ENCODE data around the gene LRRC40. TPM values are rescaled to one million over a fixed set of nuclear protein-coding genes. Genes with fewer than 3 reads are reported as not detected.

The LRRC40 gene
- total RNA-seq, 1 experiment from 2014 or later, result 15.9 TPM

DNA sequence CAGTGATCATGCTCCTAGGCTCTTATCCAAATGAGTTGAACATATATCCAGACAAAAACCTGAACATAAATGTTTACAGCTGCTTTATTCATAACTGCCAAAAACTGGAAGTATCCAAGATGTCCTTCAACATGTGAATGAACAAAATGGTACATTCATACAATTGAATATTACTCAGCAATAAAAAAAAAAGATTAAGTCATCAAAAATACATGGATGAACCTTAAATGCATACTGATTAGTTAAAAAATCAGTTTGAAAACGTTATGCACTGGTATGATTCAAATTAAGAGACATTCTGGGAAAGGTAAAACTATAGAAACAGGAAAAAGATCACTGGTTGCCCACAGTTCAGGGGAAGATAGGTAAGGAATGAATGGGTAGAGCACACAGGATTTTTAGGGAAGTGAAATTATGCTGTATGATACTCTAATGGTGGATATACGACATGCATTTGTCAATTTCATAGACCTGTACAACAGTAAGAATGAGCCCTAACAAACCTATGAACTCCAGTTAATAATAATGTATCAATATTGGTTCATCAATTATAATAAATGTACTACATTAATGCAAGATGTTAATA is 3.1 kb downstream of the LRRC40 start:
- in situ Hi-C loops (cut with HindIII; ENCODE audit: low pct_unique_long_range_greater_than_20kb, low sequenced_read_pairs) (no loop called here), intact Hi-C loops (cut with micrococcal nuclease; ENCODE audit: unreplicated experiment) (no loop called here)
- DNase-seq (ENCODE audit: low read depth, low spot score), result no peak
- TF ChIP-seq SIN3A (IDR thresholded peaks at IDR 0.05; ENCODE audit: borderline replicate concordance, insufficient read depth, low read depth, low read length) (no peak), POLR2AphosphoS5 (IDR thresholded peaks at IDR 0.05; ENCODE audit: low read depth, low read length) (no peak), TCF7L2 (IDR thresholded peaks at IDR 0.05; ENCODE audit: low read depth, low read length) (no peak)
- TF ChIP-seq, protein P1, sequence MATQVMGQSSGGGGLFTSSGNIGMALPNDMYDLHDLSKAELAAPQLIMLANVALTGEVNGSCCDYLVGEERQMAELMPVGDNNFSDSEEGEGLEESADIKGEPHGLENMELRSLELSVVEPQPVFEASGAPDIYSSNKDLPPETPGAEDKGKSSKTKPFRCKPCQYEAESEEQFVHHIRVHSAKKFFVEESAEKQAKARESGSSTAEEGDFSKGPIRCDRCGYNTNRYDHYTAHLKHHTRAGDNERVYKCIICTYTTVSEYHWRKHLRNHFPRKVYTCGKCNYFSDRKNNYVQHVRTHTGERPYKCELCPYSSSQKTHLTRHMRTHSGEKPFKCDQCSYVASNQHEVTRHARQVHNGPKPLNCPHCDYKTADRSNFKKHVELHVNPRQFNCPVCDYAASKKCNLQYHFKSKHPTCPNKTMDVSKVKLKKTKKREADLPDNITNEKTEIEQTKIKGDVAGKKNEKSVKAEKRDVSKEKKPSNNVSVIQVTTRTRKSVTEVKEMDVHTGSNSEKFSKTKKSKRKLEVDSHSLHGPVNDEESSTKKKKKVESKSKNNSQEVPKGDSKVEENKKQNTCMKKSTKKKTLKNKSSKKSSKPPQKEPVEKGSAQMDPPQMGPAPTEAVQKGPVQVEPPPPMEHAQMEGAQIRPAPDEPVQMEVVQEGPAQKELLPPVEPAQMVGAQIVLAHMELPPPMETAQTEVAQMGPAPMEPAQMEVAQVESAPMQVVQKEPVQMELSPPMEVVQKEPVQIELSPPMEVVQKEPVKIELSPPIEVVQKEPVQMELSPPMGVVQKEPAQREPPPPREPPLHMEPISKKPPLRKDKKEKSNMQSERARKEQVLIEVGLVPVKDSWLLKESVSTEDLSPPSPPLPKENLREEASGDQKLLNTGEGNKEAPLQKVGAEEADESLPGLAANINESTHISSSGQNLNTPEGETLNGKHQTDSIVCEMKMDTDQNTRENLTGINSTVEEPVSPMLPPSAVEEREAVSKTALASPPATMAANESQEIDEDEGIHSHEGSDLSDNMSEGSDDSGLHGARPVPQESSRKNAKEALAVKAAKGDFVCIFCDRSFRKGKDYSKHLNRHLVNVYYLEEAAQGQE (IDR thresholded peaks at IDR 0.05; ENCODE audit: insufficient read depth in 1 of 2, low read depth in 2 of 2, low read length in 1 of 2), result no peak
- TF ChIP-seq, protein P2, sequence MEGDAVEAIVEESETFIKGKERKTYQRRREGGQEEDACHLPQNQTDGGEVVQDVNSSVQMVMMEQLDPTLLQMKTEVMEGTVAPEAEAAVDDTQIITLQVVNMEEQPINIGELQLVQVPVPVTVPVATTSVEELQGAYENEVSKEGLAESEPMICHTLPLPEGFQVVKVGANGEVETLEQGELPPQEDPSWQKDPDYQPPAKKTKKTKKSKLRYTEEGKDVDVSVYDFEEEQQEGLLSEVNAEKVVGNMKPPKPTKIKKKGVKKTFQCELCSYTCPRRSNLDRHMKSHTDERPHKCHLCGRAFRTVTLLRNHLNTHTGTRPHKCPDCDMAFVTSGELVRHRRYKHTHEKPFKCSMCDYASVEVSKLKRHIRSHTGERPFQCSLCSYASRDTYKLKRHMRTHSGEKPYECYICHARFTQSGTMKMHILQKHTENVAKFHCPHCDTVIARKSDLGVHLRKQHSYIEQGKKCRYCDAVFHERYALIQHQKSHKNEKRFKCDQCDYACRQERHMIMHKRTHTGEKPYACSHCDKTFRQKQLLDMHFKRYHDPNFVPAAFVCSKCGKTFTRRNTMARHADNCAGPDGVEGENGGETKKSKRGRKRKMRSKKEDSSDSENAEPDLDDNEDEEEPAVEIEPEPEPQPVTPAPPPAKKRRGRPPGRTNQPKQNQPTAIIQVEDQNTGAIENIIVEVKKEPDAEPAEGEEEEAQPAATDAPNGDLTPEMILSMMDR (IDR thresholded peaks at IDR 0.05), result no peak
- Histone ChIP-seq H3K27ac (ENCODE audit: low read length) (no peak overlapping the region), H3K4me1 (ENCODE audit: control insufficient read depth, insufficient read depth, low read length) (peaks cover 7% of the 10 kb centered on the region; the same call in 1 of the 2 replicates), H3K27me3 (ENCODE audit: control insufficient read depth, insufficient read depth, low read length) (no peaks in the 10 kb centered on the region), H3K9me3 (ENCODE audit: control insufficient read depth, insufficient read depth, low read depth, low read length) (no peaks in the 10 kb centered on the region), H3K36me3 (ENCODE audit: control insufficient read depth, insufficient read depth, low read length) (peaks cover 4% of the 10 kb centered on the region; the same call in 1 of the 2 replicates), H3K4me3 (ENCODE audit: low read depth in 2 of 2, low read length in 2 of 2) (no peak overlapping the region)
- BruUV-seq (replicated peaks), result no TSS peak
- CTCF ChIA-PET, result no interaction called here
- POLR2A ChIA-PET, result no interaction called here
- ATAC-seq, result no peak

DNA sequence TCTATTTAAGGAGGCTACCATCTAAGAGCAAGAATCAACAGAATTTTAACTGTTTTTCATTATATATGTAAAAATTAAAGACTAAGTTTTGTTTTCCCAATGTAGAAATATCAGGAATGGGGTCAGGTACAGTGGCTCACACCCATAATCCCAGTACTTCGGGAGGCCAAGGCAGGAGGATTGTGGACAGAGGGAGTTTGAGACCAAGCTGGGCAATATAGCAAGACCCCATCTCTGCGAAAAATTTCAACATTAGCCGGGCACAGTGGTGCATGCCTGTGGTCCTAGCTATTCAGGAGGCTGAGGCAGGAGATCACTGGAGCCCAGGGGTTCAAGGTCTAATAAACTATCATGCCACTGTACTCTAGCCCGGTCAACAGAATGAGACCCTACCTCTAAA is 5.3 kb downstream of the LRRC40 start:
- BruUV-seq (replicated peaks), result no TSS peak
- Histone ChIP-seq H3K36me3 (ENCODE audit: control insufficient read depth, insufficient read depth, low read length) (no peaks in the 10 kb centered on the region), H3K9me3 (ENCODE audit: control insufficient read depth, insufficient read depth, low read depth, low read length) (no peaks in the 10 kb centered on the region), H3K4me3 (ENCODE audit: low read depth in 2 of 2, low read length in 2 of 2) (no peak overlapping the region), H3K27ac (ENCODE audit: low read length) (no peak overlapping the region), H3K4me1 (ENCODE audit: control insufficient read depth, insufficient read depth, low read length) (peaks cover 7% of the 10 kb centered on the region; the same call in 1 of the 2 replicates), H3K27me3 (ENCODE audit: control insufficient read depth, insufficient read depth, low read length) (no peaks in the 10 kb centered on the region)
- TF ChIP-seq TCF7L2 (IDR thresholded peaks at IDR 0.05; ENCODE audit: low read depth, low read length) (no peak), SIN3A (IDR thresholded peaks at IDR 0.05; ENCODE audit: borderline replicate concordance, insufficient read depth, low read depth, low read length) (no peak), POLR2AphosphoS5 (IDR thresholded peaks at IDR 0.05; ENCODE audit: low read depth, low read length) (no peak)
- TF ChIP-seq, protein P1 (IDR thresholded peaks at IDR 0.05; ENCODE audit: insufficient read depth in 1 of 2, low read depth in 2 of 2, low read length in 1 of 2), result no peak
- TF ChIP-seq, protein P2 (IDR thresholded peaks at IDR 0.05), result no peak
- DNase-seq (ENCODE audit: low read depth, low spot score), result no peak
- in situ Hi-C loops (cut with HindIII; ENCODE audit: low pct_unique_long_range_greater_than_20kb, low sequenced_read_pairs), result no loop called here
- POLR2A ChIA-PET, result no interaction called here
- intact Hi-C loops (cut with micrococcal nuclease; ENCODE audit: unreplicated experiment), result no loop called here
- ATAC-seq, result no peak
- CTCF ChIA-PET, result no interaction called here

Data from Panc1 (cell line).